Type B pancreatic cell (in vitro differentiated cells): ENCODE measurements around the gene RNF25. TPM values are rescaled to one million over a fixed set of nuclear protein-coding genes. Genes with fewer than 3 reads are reported as not detected.
A peak's percentile ranks its signal among the peaks of the same experiment; 100 is the strongest.

Source experiments
- DNase-seq: peaks from one replicate; pipeline ENCODE4 v3.0.0; 2021; ENCODE audit warnings: mixed read lengths; ENCODE audit not compliant: unreplicated experiment; ENCODE audit errors: extremely low spot score
- H3K27ac Mint-ChIP-seq: 2 replicates; pipeline ENCODE4 v1.8.0; 2021; ENCODE audit warnings: mild to moderate bottlenecking, mixed read lengths
- H3K27me3 Mint-ChIP-seq: 2 replicates; pipeline ENCODE4 v1.8.0; 2021; ENCODE audit warnings: mixed read lengths
- H3K36me3 Mint-ChIP-seq: 2 replicates; pipeline ENCODE4 v1.8.0; 2021; ENCODE audit warnings: mixed read lengths
- H3K4me1 Mint-ChIP-seq: one replicate; pipeline ENCODE4 v1.8.0; 2021; ENCODE audit warnings: mixed read lengths; ENCODE audit not compliant: unreplicated experiment
- H3K4me3 Mint-ChIP-seq: 2 replicates; pipeline ENCODE4 v1.8.0; 2021; ENCODE audit warnings: mild to moderate bottlenecking, mixed read lengths
- H3K9me3 Mint-ChIP-seq: 2 replicates; pipeline ENCODE4 v1.8.0; 2021; ENCODE audit warnings: mixed read lengths
- total RNA-seq: library from RNA; stranded (reverse); gene quantifications from 2 replicates; pipeline ENCODE4 v1.2.1, GENCODE V29; 2021; ENCODE audit warnings: low replicate concordance
- TF ChIP-seq, protein P1 (sequence below): fragments of 200-600 bp; sonication (generic); conservative IDR thresholded peaks from 2 replicates; pipeline ENCODE4 v1.5.0; 2021; ENCODE audit warnings: antibody characterized with exemption, mild to moderate bottlenecking

The RNF25 gene
- total RNA-seq, 1 donor from 2014 or later: 30.5 TPM

DNA sequence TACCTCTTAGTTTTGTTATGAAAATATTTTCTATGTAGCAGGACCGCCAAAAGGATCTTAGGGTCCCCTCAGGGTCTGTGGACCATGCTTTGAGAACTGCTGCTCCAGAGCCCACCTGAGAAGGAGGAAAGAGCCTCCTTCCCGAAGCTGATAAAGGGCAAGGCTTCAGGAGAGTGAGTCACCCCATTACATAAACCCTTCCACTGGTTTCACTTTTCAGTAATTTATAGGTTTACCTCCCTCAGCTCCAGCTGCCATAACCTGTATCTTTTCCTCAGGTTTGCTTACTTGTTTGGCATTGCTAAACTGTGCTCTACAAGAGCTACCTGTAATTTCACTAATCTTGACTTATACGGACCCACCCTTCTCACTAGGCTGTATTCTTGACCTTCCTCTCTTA is 45.5 kb upstream of the RNF25 start:
- H3K4me1 Mint-ChIP-seq: peaks cover 27% of the 10 kb centered on the region
- peak overlapping the region; percentile 74 for H3K27ac Mint-ChIP-seq
- peaks cover 32% of the 10 kb centered on the region for H3K36me3 Mint-ChIP-seq
- no peaks in the 10 kb centered on the region for H3K27me3 Mint-ChIP-seq
- TF ChIP-seq, protein P1, sequence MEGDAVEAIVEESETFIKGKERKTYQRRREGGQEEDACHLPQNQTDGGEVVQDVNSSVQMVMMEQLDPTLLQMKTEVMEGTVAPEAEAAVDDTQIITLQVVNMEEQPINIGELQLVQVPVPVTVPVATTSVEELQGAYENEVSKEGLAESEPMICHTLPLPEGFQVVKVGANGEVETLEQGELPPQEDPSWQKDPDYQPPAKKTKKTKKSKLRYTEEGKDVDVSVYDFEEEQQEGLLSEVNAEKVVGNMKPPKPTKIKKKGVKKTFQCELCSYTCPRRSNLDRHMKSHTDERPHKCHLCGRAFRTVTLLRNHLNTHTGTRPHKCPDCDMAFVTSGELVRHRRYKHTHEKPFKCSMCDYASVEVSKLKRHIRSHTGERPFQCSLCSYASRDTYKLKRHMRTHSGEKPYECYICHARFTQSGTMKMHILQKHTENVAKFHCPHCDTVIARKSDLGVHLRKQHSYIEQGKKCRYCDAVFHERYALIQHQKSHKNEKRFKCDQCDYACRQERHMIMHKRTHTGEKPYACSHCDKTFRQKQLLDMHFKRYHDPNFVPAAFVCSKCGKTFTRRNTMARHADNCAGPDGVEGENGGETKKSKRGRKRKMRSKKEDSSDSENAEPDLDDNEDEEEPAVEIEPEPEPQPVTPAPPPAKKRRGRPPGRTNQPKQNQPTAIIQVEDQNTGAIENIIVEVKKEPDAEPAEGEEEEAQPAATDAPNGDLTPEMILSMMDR: no peak
- H3K4me3 Mint-ChIP-seq: peak overlapping the region; percentile 7
- no peaks in the 10 kb centered on the region for H3K9me3 Mint-ChIP-seq
- no peak for DNase-seq

GRCh38 chr2:218716070-218716469 is 44.3 kb upstream of the RNF25 start:
- peak overlapping the region; percentile 6 for H3K4me3 Mint-ChIP-seq
- TF ChIP-seq, protein P1: no peak
- DNase-seq: no peak
- H3K27ac Mint-ChIP-seq: no peak overlapping the region
- H3K9me3 Mint-ChIP-seq: no peaks in the 10 kb centered on the region
- no peaks in the 10 kb centered on the region for H3K27me3 Mint-ChIP-seq
- peaks cover 24% of the 10 kb centered on the region for H3K4me1 Mint-ChIP-seq
- H3K36me3 Mint-ChIP-seq: peaks cover 32% of the 10 kb centered on the region

DNA sequence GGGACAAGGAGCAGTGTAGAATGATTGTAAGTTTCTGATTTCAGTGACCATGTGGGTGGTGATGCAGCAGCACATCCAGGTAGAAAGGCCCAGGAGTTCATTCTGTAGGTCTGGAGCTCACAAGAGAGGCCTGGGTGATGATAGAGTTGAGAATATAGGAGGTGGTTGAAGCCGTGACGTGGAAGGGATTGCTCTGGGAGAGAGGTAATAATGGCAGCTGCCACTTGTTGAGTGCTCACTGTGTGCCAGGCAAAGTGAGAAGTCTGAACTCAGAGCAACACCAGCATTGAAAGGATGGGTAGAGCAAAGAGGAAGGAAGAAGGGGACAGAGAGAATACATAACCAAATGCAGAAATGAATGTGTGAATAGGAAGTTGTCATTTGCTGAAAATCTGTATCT is 42.1 kb upstream of the RNF25 start:
- Mint-ChIP-seq H3K9me3 (no peaks in the 10 kb centered on the region), H3K4me3 (peak overlapping the region; percentile 2)

DNA sequence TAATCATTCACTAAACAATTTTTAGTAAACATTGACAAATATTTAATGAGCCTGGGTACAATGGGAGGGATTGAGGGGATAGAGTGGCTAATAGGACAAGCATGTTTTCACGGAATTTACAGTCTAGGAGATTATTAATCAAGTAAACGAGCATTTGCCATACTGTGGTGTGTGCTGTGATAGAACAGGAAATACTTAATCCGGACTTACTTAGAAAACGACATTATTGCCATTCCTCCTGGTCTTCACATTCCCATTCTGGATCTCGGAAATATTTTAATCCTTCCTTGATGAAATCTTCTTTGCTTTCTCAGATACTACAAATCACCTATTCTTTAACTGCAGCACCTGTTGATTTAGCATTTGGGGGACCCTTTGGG is 39.7 kb upstream of the RNF25 start:
- Mint-ChIP-seq H3K36me3 (peaks cover 16% of the 10 kb centered on the region), H3K27me3 (no peaks in the 10 kb centered on the region), H3K4me1 (peaks cover 12% of the 10 kb centered on the region), H3K9me3 (no peaks in the 10 kb centered on the region), H3K4me3 (peak overlapping the region; percentile 97), H3K27ac (peak overlapping the region; percentile 91)
- TF ChIP-seq, protein P1: no peak
- no peak for DNase-seq

More for the DNA sequence above, 42.1 kb upstream of the RNF25 start:
- Mint-ChIP-seq H3K27me3 (no peaks in the 10 kb centered on the region), H3K4me1 (peaks cover 13% of the 10 kb centered on the region), H3K27ac (no peak overlapping the region), H3K36me3 (peaks cover 21% of the 10 kb centered on the region)
- DNase-seq: no peak
- TF ChIP-seq, protein P1: no peak

- Mint-ChIP-seq H3K27ac (peak within 1 kb of the TSS; percentile 91), H3K9me3 (no peaks in the 10 kb centered on the region)
- TF ChIP-seq, protein P1: peak; percentile 90
These were observed 39.1 kb upstream of the RNF25 start, which contains the start of gene TTLL4 for GRCh38 chr2:218710687-218711549. TTLL4 (plus strand) TSS chr2:218710835; CDS start chr2:218737677, 26,842 bp downstream.

More at GRCh38 chr2:218710687-218711549, 39.1 kb upstream of the RNF25 start, which contains the start of gene TTLL4:
- H3K27me3 Mint-ChIP-seq: no peaks in the 10 kb centered on the region
- DNase-seq: peak; percentile 99
- H3K36me3 Mint-ChIP-seq: peaks cover 13% of the 10 kb centered on the region
- peak within 1 kb of the TSS; percentile 97 for H3K4me3 Mint-ChIP-seq
- H3K4me1 Mint-ChIP-seq: peaks cover 12% of the 10 kb centered on the region
